Activated T-cell treated with anti-CD3 and anti-CD28 coated beads for 48 hours (primary cell): ENCODE data around the gene CITED2.
"Not testable (repeated sequence)": the region's sequence is repeated elsewhere in the genome, so short reads cannot be mapped to it uniquely, and the experiment has no call there.

Source experiments
- DNase-seq: peaks from one replicate; pipeline ENCODE4 v3.0.0-alpha.2; 2020; ENCODE audit warnings: low read depth

The CITED2 gene

GRCh38 chr6:139374357-139375225 lies at the start of gene CITED2:
TSS of gene CITED2 (minus strand) at chr6:139374648. CDS start at chr6:139373944, 704 bp downstream.
- peak; percentile 87 for DNase-seq

DNA sequence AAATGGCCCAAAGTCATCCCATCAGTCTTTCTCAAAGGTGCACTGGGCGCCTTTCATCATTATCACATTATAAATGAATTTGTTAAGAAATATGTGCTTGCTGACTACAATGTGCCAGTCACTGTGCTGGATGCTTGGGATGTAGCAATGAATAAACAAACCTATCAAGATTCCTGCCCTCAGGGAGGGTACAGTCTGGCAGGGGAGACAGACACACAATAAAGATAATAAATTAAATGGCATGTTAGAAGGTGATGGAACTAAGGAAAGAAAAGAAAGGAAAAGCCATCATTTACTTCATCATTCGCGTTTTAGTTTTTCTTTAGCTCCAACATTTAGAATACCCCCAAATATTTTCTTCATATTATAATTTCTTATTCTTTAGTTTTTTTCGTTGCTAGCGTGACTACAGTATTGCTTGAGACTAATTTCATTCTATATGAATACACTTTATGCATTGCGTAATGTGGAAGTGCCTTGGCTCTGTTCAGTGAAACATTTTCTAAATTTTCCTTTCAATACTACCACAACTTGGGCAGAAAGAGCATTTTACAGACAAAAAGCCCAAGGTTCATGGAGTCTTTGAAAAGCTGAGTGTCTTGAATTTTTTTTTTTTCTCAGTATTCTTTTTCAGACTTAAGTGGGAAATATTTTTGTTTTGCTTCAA lies 48.7 kb upstream of the CITED2 start:
- no peak for DNase-seq

GRCh38 chr6:139422105-139423036 lies 47.9 kb upstream of the CITED2 start:
- no peak for DNase-seq

GRCh38 chr6:139418481-139419132 lies 44.2 kb upstream of the CITED2 start:
- DNase-seq, result no peak

DNA sequence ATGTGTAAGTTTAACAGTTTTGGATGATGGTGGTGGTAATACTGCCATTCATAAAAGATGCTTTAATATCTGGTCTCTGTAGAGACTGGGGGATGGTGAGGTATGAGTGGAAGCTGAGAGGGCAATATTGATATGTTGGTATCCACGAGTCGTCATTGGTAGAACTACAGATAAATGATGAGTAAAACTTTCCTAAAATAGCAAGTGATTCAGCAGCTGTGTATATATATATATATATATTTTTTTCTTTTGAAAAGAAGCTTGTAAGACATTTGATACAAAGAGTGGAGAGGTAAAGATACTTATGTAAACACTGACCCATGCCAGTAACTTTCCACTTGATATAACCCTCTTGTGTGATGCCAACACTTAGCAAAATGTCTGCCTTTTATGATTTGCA lies 41.7 kb upstream of the CITED2 start:
- no peak for DNase-seq

GRCh38 chr6:139415365-139415764 lies 40.9 kb upstream of the CITED2 start:
- DNase-seq, result no peak

DNA sequence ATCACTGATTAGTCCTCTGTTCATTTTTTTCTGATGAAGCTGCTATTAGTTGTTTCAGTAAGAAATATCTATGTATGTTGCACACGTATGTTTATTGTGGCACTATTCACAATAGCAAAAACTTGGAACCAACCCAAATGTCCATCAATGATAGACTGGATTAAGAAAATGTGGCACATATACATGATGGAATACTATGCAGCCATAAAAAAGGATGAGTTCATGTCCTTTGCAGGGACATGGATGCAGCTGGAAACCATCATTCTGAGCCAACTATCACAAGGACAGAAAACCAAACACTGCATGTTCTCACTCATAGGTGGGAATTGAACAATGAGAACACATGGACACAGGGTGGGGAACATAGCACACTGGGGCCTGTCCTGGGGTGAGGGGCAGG lies 37.7 kb upstream of the CITED2 start:
- not testable (repeated sequence) for DNase-seq

GRCh38 chr6:139409026-139409425 lies 34.6 kb upstream of the CITED2 start:
- DNase-seq, result no peak

- DNase-seq, result no peak
Observed at GRCh38 chr6:139407718-139408222, 33.3 kb upstream of the CITED2 start.

- no peak for DNase-seq
Observed at GRCh38 chr6:139406577-139407343, 32.3 kb upstream of the CITED2 start.

DNA sequence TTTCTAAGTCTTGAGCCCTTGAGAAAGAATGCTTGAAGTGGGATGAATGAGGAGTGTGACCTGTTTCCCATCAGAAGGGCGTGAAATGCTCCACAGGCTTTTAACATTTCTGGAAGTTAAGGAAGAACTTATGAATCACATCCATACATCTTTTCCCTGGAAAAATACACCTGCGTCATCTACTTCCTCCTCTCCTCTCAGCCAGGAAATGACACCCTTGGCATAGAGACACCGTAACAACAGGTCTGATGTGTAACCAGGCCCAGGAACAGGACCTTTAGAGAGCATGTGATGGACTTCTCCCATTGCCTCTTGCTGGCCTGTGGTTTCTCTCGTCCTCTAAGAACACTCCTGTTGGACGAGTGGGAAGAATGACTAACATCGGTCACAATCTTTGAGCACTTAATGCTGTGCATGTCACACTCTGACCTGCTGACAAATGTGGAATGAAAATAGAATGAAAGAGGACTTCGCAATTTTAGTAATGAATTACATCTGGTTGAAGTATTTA lies 28.5 kb upstream of the CITED2 start:
- no peak for DNase-seq

DNA sequence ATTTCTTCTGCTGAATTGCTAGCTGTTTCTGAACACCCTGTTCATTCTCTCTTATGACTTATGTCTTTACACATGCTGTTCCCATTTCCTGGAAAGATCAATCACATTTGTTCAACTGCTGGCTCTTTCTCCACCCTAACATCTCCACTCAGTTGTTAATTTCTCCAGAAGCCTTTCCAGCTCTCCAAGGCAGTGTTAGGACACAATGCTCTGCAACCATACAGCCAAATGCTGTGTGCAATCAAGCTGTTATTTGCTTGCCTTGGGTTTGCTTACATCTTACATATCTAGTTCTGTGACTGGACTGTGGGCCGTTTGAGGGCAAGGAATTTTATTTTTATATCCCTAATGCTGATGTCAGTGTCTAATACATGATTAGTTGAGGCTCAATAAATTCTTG lies 24.2 kb upstream of the CITED2 start:
- no peak for DNase-seq

DNA sequence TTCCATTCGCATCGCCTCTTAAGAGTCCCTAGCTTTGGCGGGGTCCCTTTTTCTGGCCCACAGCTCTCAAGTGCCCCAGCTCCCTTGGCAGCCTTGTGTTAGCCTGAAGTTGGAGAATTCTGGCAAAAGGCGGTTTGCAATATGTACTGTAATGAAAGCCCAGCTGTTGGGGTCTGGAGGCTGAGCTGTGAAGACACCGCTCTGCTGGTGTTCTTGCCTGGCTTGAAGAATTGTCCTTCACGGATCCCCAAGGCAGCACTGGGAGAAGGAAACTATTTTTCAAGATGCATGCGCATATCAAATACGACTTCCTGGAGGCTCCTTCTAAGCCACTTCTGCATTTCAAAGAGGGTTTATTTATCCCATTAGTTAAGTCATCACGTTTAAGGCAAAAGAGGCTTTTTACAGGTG lies 21.4 kb upstream of the CITED2 start:
- DNase-seq, result no peak

DNA sequence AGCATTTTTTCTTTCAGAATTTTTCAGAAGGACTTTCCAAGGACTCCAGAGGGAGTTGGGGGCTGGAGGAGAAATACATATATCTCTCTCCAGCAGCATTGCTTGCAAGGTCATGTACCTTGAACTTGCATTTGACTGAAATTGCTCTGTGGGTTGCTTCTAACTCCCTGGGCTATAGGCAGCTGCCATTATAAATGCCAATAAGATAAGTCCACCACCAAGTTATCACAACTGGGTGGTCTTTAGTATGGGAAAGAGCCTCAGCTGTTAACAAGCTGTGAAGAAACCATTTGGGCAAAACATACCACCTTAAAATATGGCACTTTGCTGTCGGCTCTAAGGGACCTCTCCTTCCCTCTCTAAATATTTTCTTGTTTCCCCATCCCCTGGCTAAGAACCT lies 20.9 kb upstream of the CITED2 start:
- DNase-seq, result no peak

DNA sequence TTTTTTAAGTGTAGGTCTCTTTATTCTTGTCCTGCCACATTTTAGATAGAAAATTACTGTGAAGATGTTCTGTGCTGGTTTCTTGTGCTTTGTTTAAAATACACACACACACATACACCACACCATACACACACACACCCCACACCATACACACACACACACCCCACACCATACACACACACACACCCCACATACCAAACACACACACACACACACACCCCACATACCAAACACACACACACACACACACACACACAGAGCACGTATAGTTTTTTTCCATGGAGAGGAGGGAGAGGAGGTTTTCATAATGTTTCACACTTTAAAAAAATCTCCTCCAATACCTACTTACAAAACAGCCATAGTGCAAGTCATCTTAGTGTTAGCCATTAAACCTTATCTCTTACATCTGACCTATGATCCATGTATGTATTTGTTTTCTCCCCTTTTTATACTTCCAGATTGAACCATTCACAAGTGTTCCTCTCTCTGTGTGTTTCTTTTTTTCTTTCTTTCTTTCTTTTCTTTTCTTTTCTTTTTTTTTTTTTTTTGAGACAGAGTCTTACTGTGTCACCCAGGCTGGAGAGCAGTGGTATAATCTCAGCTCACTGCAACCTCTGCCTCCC lies 19.7 kb upstream of the CITED2 start:
- DNase-seq, result no peak

- DNase-seq, result no peak
Observed at GRCh38 chr6:139392794-139393193, 18.3 kb upstream of the CITED2 start.

- no peak for DNase-seq
Observed at GRCh38 chr6:139391709-139392108, 17.3 kb upstream of the CITED2 start.

GRCh38 chr6:139390447-139390846 lies 16.0 kb upstream of the CITED2 start:
- DNase-seq, result no peak

DNA sequence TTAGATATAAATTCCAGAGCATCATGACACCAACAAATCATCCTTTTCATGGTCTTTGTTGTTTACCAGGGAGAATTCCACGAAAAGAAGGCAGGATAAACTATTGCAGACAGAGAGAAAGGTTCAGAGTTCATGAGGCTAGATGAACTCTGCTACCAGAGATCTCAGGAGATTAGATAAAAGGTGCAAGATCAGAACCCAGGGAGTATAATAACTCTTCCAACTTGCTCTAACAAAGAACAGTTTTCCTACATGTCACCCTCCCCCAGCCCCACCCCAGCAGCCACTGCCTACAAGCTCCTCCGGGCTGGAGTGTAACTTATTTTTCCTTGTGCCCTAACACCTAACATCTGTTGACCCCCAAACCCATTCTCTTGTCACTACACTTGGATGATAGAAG lies 13.9 kb upstream of the CITED2 start:
- no peak for DNase-seq

DNA sequence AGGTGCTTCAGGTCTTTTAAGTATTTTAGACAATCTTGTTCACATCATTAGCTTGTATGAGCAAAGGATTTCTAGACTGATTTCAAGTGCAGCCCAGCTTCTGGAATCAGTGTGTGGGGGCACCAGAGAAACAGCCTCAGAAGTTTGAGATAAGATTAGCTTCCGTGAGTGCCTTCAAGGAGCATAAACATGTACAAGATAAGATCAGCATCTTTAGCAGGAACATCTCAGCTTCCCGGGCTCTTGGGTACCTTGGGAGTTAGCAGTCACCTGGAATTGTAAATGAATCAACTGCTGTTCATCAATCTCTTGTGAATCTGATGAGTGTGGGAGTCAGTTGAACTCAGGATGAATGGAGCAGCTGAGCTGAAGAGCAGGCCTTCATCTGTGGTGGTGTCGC lies 12.0 kb upstream of the CITED2 start:
- no peak for DNase-seq
